Large intestine (tissue), 12 donors: ENCODE data around the gene PCDHGA4. TPM values are rescaled to one million over a fixed set of nuclear protein-coding genes. Genes with fewer than 3 reads are reported as not detected.
A peak's percentile ranks its signal among the peaks of the same experiment; 100 is the strongest.
"Not testable (repeated sequence)": the region's sequence is repeated elsewhere in the genome, so short reads cannot be mapped to it uniquely, and the experiment has no call there.

Source experiments
- DNase-seq, 2 donors: peaks; one replicate each; pipeline versions ENCODE4 v3.0.0 to v3.0.0-alpha.2; 2013
- H3K27ac ChIP-seq: one replicate; pipeline ENCODE4 v1.5.1; 2013; ENCODE audit warnings: low read length
- H3K27me3 ChIP-seq: 2 replicates; pipeline ENCODE4 v1.6.1; 2013; ENCODE audit warnings: low read length; ENCODE audit not compliant: control insufficient read depth, insufficient read depth
- H3K36me3 ChIP-seq: 2 replicates; pipeline ENCODE4 v1.6.1; 2013; ENCODE audit warnings: low read length; ENCODE audit not compliant: control insufficient read depth, insufficient read depth
- H3K4me1 ChIP-seq: one replicate; pipeline ENCODE4 v1.6.1; 2013; ENCODE audit warnings: low read length; ENCODE audit not compliant: control insufficient read depth, insufficient read depth
- H3K4me3 ChIP-seq: one replicate; pipeline ENCODE4 v1.5.1; 2013; ENCODE audit warnings: low read length
- H3K9me3 ChIP-seq: one replicate; pipeline ENCODE4 v1.6.1; 2013; ENCODE audit warnings: mild to moderate bottlenecking, low read depth, low read length, moderate library complexity; ENCODE audit not compliant: control insufficient read depth
- WGBS: methylation state at CpG from one replicate; pipeline ENCODE4 v1.1.5; 2013; ENCODE audit warnings: low lambda C conversion rate; ENCODE audit not compliant: insufficient coverage; 5-methylcytosine and 5-hydroxymethylcytosine counted together
- long read RNA-seq, 11 donors: transcript quantifications; one replicate each; lab custom pipeline, GENCODE V29; 2026
- polyA plus RNA-seq: library from polyadenylated mRNA; unstranded; fragments of 120-200 nt; gene quantifications from one replicate; pipeline ENCODE4 v1.2.1, GENCODE V29; 2013

The PCDHGA4 gene
- 0.79 TPM for polyA plus RNA-seq
- long read RNA-seq, donor 1 = 0 reads
- long read RNA-seq, donor 2 = 0 reads
- long read RNA-seq, donor 3, partial matches to known transcripts = 0 of 1 reads
- long read RNA-seq, donor 3, other reads (novel, unspliced or antisense) = 0 of 1 reads
- long read RNA-seq, donor 4, partial matches to known transcripts = 0 of 1 reads
- long read RNA-seq, donor 4, other reads (novel, unspliced or antisense) = 0 of 1 reads
- long read RNA-seq, donor 5 = 0 reads
- long read RNA-seq, donor 6, full-length matches to known transcripts = 1 of 1 reads
- long read RNA-seq, donor 6, partial matches to known transcripts = 0 of 1 reads
- long read RNA-seq, donor 6, other reads (novel, unspliced or antisense) = 0 of 1 reads
- long read RNA-seq, donor 7 = 0 reads
- long read RNA-seq, donor 8 = 0 reads
- long read RNA-seq, donor 9, partial matches to known transcripts = 0 of 1 reads
- long read RNA-seq, donor 9, other reads (novel, unspliced or antisense) = 0 of 1 reads
- long read RNA-seq, donor 10 = 0 reads
- long read RNA-seq, donor 11 = 0 reads

- 0% methylated on average over 1 of the region's 29 CpGs for WGBS
- no peak for DNase-seq
- Histone ChIP-seq H3K4me3 (no peak within 1 kb of the TSS), H3K27ac (no peak within 1 kb of the TSS), H3K27me3 (peaks cover 36% of the 10 kb centered on the region), H3K4me1 (no peaks in the 10 kb centered on the region), H3K36me3 (no peaks in the 10 kb centered on the region), H3K9me3 (peaks cover 39% of the 10 kb centered on the region)
These were observed at the start of gene PCDHGA4 for GRCh38 chr5:141354900-141355469. PCDHGA4 (plus strand) TSS chr5:141355021; CDS start chr5:141355108, 87 bp downstream.

- Histone ChIP-seq H3K4me3 (no peak overlapping the region), H3K4me1 (no peaks in the 10 kb centered on the region), H3K27me3 (no peaks in the 10 kb centered on the region), H3K36me3 (no peaks in the 10 kb centered on the region), H3K27ac (no peak overlapping the region), H3K9me3 (peaks cover 52% of the 10 kb centered on the region)
- 100% methylated on average over 1 of the region's 1 CpG for WGBS
- no peak for DNase-seq
These were observed 48.2 kb upstream of the PCDHGA4 start for GRCh38 chr5:141306630-141307029.

GRCh38 chr5:141313711-141314110 is 41.1 kb upstream of the PCDHGA4 start:
- H3K27ac ChIP-seq = no peak overlapping the region
- no peak for DNase-seq
- H3K4me3 ChIP-seq = no peak overlapping the region
- peaks cover 53% of the 10 kb centered on the region for H3K9me3 ChIP-seq
- no peaks in the 10 kb centered on the region for H3K27me3 ChIP-seq
- no peaks in the 10 kb centered on the region for H3K36me3 ChIP-seq
- H3K4me1 ChIP-seq = no peaks in the 10 kb centered on the region

- peaks cover 67% of the 10 kb centered on the region for H3K9me3 ChIP-seq
- H3K4me1 ChIP-seq, H3K4me3 ChIP-seq, H3K27ac ChIP-seq, H3K36me3 ChIP-seq, DNase-seq, H3K27me3 ChIP-seq: not testable (repeated sequence)
- no CpG with 5 or more reads among the region's 4 CpGs for WGBS
These were observed 37.9 kb upstream of the PCDHGA4 start for GRCh38 chr5:141316963-141317362.

- Histone ChIP-seq H3K4me1 (peaks cover 3% of the 10 kb centered on the region), H3K36me3 (peaks cover 8% of the 10 kb centered on the region), H3K4me3 (no peak overlapping the region), H3K9me3 (peaks cover 56% of the 10 kb centered on the region), H3K27ac (no peak overlapping the region), H3K27me3 (no peaks in the 10 kb centered on the region)
- DNase-seq = no peak
- WGBS = 89% methylated on average over 3 of the region's 6 CpGs
These were observed 35.6 kb upstream of the PCDHGA4 start for GRCh38 chr5:141319202-141319601.

- H3K4me3 ChIP-seq = peak overlapping the region; percentile 89
- H3K9me3 ChIP-seq = peaks cover 56% of the 10 kb centered on the region
- no peaks in the 10 kb centered on the region for H3K27me3 ChIP-seq
- no peak for DNase-seq
- no peak overlapping the region for H3K27ac ChIP-seq
- H3K36me3 ChIP-seq = peaks cover 8% of the 10 kb centered on the region
- WGBS = 29% methylated on average over 1 of the region's 5 CpGs
- peaks cover 3% of the 10 kb centered on the region for H3K4me1 ChIP-seq
These were observed 35.1 kb upstream of the PCDHGA4 start for GRCh38 chr5:141319699-141320098.

- Histone ChIP-seq H3K27ac (peak within 1 kb of the TSS; percentile 96), H3K4me3 (peak within 1 kb of the TSS; percentile 89), H3K27me3 (no peaks in the 10 kb centered on the region), H3K4me1 (peaks cover 3% of the 10 kb centered on the region), H3K9me3 (peaks cover 59% of the 10 kb centered on the region), H3K36me3 (peaks cover 8% of the 10 kb centered on the region)
- WGBS = no CpG with 5 or more reads among the region's 67 CpGs
- peak; percentile 93 to 94 for DNase-seq
These were observed 34.3 kb upstream of the PCDHGA4 start, which contains the start of gene TAF7 for GRCh38 chr5:141320225-141321169. TAF7 (minus strand) TSS chr5:141320784; CDS start chr5:141320044, 740 bp downstream.

- Histone ChIP-seq H3K9me3 (peaks cover 45% of the 10 kb centered on the region), H3K4me3 (no peak overlapping the region), H3K27ac (no peak overlapping the region), H3K36me3 (peaks cover 8% of the 10 kb centered on the region), H3K4me1 (peaks cover 3% of the 10 kb centered on the region), H3K27me3 (peaks cover 8% of the 10 kb centered on the region)
- no peak for DNase-seq
- 94% methylated on average over 2 of the region's 3 CpGs for WGBS
These were observed 32.6 kb upstream of the PCDHGA4 start for GRCh38 chr5:141322261-141322660.

GRCh38 chr5:141326088-141326854 is 28.6 kb upstream of the PCDHGA4 start:
- Histone ChIP-seq H3K4me1 (no peaks in the 10 kb centered on the region), H3K9me3 (peaks cover 19% of the 10 kb centered on the region), H3K27ac (no peak overlapping the region), H3K4me3 (no peak overlapping the region), H3K36me3 (no peaks in the 10 kb centered on the region), H3K27me3 (peaks cover 10% of the 10 kb centered on the region)
- WGBS = 30% methylated on average over 6 of the region's 27 CpGs
- peak in 1 of 2 donors; percentile 24 for DNase-seq
